K562 (cell line): ENCODE results near the gene EVI5L. TPM values are rescaled to one million over a fixed set of nuclear protein-coding genes. Genes with fewer than 3 reads are reported as not detected.

Experiments
- ATF2 ChIP-seq: sonication (generic); formaldehyde crosslinking; IDR thresholded peaks from 2 replicates; pipeline ENCODE4 v1.8.1; 2022; ENCODE audit warnings: missing genetic modification reagents
- REST ChIP-seq, 2 experiments: fragments of 450-650 bp; formaldehyde crosslinking in 1 of 2; IDR thresholded peaks; 2 replicates each; pipeline versions ENCODE4 v1.4.0 to v1.6.1; 2014 to 2020; ENCODE audit warnings: mild to moderate bottlenecking in 2 of 2, borderline replicate concordance in 1 of 2, low read depth in 1 of 2
- TCF15 ChIP-seq: fragments of 250-450 bp; sonication (Bioruptor Pico); IDR thresholded peaks from 2 replicates; pipeline ENCODE4 v1.8.0; 2022; ENCODE audit warnings: moderate library complexity, mild to moderate bottlenecking, inconsistent platforms
- ZBTB5 ChIP-seq: fragments of 450-650 bp; IDR thresholded peaks from 2 replicates; pipeline ENCODE4 v1.6.1; 2017; ENCODE audit warnings: antibody characterized with exemption
- ZNF592 ChIP-seq: fragments of 450-650 bp; IDR thresholded peaks from 2 replicates; pipeline ENCODE4 v1.6.1; 2017; ENCODE audit warnings: antibody characterized with exemption, mild to moderate bottlenecking
- ZNF695 ChIP-seq: fragments of 450-650 bp; formaldehyde crosslinking; IDR thresholded peaks from 2 replicates; pipeline ENCODE4 v1.4.0; 2020; ENCODE audit warnings: mild to moderate bottlenecking, moderate library complexity
- polyA plus RNA-seq, 8 experiments: library from polyadenylated mRNA; depleted of rRNA in 4 of 8; stranded (reverse) in 5 of 8; unstranded in 3 of 8; fragments of >200 nt; fragmentation: Nextera tagmentation in 2 of 8; fragmentation: Illumina TruSeq in 1 of 8; extraction: Ambion mirVana in 2 of 8; extraction: Trizol in 1 of 8; gene quantifications; 2 replicates each; pipeline versions ENCODE4 v1.2.1 to v1.2.3, GENCODE V29; 2011 to 2014; ENCODE audit warnings: inconsistent platforms in 1 of 8, missing spikeins in 1 of 8
- total RNA-seq, 7 experiments: library from RNA; depleted of rRNA in 6 of 7; stranded (reverse); fragments of >200 nt in 6 of 7; fragmentation: Illumina TruSeq in 2 of 7; extraction: Trizol in 2 of 7; gene quantifications; 2 replicates each; pipeline versions ENCODE4 v1.2.1 to v1.2.3, GENCODE V29; 2011 to 2021; ENCODE audit warnings: low replicate concordance in 1 of 7

The EVI5L gene
- total and polyA plus RNA-seq, 9 of the 15 experiments (the other 6 are each of a cell fraction or from before 2014, with no cell fraction given): 0.69 to 1.8 (median 1.2) TPM; not detected in 2

GRCh38 chr19:7857727-7858108, 27.7 kb downstream of the EVI5L start (continued):
- TF ChIP-seq ZNF592 (no peak), REST (IDR thresholded peaks at IDR 0.05; ENCODE audit: borderline replicate concordance) (no peak), REST (CRISPR knock-in tag; IDR thresholded peaks at IDR 0.05; ENCODE audit: low read depth) (no peak), TCF15 (CRISPR knock-in tag) (no peak), ATF2 (CRISPR knock-in tag) (no peak), ZNF695 (no peak), ZBTB5 (no peak)
